Measurements from ENCODE around the gene CAPN7.

DNA sequence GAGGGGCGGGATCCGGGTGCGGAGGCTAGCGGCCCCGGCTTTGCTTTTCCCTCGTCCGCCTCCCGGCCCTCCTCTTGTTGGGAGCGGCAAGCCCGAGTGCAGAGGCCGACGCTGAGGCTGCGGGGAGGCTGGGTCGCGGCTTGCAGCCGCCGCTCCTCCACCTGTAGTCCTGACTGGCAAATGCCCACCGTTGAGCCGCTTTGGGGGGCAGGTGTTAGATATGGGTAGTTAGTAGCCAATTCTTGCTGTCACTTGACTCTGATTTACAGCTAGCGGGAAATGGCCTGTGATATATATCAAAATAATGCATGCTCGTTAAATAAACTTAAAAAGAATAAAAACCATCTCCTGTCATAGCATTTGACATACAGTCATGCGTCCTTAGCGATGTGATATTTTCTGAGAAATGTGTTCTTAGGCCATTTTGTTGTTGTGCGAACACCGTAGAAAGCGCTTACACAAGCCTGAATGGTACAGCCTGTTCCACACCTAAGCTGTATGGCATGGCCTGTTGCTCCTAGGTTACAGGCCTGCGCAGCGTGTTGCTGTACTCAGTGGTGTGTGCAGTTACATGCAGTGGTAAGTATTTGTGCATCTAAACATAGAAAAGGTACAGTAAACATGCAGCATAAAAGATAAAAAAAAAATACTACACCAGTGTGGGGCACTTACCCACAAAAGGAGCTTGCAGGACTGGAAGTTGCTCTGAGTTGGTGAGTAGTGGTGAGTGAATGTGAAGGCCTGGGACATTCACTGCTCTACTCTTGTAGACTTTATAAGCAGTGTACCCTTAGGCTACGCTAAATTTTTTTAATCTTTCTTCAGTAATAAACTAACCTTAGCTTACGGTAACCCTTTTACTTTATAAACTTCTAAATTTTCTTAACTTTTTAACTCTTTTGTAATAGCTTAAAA lies 873 bp downstream of the CAPN7 start:
- TF ChIP-seq, protein P1, sequence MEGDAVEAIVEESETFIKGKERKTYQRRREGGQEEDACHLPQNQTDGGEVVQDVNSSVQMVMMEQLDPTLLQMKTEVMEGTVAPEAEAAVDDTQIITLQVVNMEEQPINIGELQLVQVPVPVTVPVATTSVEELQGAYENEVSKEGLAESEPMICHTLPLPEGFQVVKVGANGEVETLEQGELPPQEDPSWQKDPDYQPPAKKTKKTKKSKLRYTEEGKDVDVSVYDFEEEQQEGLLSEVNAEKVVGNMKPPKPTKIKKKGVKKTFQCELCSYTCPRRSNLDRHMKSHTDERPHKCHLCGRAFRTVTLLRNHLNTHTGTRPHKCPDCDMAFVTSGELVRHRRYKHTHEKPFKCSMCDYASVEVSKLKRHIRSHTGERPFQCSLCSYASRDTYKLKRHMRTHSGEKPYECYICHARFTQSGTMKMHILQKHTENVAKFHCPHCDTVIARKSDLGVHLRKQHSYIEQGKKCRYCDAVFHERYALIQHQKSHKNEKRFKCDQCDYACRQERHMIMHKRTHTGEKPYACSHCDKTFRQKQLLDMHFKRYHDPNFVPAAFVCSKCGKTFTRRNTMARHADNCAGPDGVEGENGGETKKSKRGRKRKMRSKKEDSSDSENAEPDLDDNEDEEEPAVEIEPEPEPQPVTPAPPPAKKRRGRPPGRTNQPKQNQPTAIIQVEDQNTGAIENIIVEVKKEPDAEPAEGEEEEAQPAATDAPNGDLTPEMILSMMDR (IDR thresholded peaks at IDR 0.05), result no peak
- TF ChIP-seq EZH2 (IDR thresholded peaks at IDR 0.05) (no peak), EZH2phosphoT487 (IDR thresholded peaks at IDR 0.05) (no peak)
